NCI-H1436 treated with DMSO at 0.1 percent for 48 hours (cell line): ENCODE data around the gene SULT4A1.

Source experiments
- DNase-seq: peaks from one replicate; lab custom pipeline; 2025; lab: John Stamatoyannopoulos, UW

SULT4A1 gene

DNA sequence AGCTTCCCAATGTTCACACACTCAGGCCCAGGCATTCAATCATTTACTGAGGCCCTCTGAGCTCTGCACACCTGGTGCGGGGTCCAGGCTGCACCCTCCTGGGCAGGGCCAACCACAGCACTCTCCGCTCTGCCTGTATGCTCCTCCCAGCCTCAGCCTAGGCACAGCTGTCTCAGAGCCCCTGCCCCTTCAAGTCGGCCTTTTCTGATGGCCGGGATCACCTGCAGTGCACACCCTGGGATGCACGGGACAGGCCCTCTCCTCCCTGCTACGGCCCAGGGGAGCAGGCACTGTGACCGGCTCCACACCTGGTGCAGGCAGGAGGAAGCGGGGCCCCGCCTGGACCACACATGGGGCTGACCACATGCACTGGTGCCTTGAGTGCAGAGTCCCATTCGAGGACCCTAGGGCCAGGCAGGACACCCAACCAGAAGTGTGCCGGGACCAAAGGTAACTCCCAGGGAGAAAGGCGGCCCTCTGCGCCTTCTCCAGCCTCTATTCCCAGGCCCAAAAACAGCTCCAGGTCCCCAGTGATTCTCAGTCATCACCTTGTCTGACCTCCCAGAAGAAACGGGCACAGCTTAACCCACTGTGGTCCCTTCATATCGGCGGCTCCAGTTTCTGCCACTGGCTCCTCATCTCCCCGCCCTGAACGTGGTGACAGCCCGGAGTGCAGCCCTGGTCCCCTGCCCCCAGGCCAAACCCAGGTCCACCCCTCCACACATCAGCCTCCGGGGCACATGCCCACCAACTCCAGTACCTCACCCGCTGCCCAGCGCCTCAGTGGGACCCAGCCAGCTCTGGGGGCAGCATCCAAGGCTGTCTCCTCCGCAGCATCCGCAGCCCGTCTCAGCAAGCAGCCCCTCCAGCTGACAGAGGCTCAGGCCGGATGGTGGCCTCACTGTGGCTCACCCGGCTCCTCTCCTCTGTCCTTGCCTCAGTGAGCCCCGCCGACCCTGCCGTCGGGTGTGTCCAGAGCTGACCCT, 17.5 kb downstream of the SULT4A1 start:
- DNase-seq: no peak

- no peak for DNase-seq
Observed at GRCh38 chr22:43843783-43844530, 18.4 kb downstream of the SULT4A1 start.

- no peak for DNase-seq
Observed at GRCh38 chr22:43841742-43842141, 20.6 kb downstream of the SULT4A1 start.

DNA sequence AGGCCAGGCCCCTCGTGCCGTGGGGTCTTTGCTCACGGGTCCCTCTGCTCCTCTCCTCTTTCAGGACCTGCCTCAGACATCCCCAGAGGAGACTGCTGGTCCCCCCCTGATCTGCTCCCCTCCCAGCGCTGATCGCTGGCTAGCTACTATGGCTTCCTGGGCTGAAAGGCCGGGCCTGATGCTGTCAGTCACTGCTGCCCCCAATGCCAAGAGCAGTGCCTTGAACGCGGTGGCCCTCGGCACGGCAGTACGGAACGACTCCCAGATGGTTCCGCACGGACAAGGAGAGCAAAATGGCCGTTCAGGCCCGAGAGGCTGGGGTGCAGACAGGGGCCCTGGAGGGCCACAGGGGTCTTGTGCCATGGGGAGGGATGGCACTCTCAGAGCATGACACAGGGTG, 21.5 kb downstream of the SULT4A1 start:
- DNase-seq: no peak

DNA sequence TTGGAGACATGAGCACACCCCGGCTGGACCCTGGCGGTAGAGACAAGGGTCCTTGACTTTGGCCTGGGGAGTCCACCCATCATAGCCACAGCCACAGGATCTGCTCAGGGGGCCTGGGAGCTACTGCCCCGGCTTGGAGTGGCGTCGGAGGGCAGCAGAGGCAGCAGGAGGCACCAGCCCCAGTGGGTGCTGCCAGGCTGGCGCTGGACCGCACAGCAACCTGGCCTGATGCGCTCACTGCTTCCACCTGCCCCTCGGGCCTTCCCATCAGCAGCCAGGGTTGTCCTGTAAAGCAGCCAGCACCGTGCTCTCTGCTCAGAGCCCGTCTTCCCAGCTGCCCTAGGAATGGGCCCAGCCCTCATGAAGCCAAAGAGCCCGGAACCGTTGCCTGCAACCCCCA, 21.9 kb downstream of the SULT4A1 start:
- no peak for DNase-seq

DNA sequence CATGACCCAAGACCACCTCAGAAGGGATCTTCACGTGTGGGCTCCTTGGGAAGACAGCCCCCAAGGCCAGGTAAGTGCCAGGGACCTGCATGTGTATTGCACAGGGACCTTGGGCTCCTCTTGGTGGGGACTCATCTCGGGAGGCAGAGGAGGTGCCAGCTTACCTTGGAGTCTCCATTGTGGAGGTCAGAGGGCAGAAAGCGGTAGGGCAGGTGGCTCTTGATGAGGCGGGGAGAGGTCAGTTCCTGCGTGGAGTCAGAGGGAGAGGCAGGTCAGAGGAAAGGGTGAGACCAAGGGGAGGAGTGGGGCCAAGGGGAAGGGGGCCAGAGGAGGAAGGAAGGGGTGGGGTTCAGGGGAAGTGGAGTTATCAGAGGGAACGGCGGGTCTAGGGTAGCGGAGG, 22.5 kb downstream of the SULT4A1 start:
- DNase-seq: no peak

- DNase-seq: no peak
Observed at GRCh38 chr22:43838571-43839307, 23.6 kb downstream of the SULT4A1 start.

- DNase-seq: no peak
Observed at GRCh38 chr22:43838161-43838560, 24.2 kb downstream of the SULT4A1 start.

DNA sequence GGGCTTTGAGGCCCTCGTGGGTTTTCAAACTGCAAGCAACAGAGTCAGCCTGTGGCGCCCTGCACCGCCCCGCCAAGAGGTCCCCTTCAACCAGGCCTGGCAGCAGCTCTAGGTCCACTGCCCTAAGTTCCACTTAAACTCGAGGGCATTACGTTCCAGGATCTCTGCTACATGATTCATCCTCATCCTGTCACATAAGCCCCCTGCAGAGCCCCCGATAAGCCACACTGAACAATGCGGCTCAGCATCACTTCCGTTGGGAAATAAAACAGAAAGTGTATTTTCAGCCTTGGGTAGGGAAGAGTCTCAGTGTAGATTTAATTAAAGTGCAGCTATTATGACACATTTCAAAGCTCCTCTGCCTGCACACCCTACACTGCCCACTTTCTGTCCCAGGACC, 24.6 kb downstream of the SULT4A1 start:
- no peak for DNase-seq

DNA sequence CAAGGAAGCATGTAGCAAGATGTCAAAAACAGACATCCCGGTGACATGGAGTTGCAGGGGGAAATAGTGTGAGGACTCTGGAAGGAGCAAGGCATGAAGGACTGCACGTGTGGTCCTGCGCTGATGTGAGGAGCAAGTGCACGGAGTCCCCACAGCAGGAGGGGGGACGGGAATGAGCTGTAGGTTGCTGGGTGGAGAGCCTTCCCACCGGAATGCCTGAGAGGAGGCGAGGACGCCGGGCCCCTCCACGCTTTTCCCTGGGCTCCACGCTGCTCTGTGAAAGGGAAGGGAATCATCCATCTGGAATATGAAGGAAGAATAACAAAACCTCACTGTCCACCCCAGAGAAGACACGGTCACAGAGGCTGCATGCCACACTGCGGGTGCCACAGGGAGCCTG, 26.6 kb downstream of the SULT4A1 start:
- DNase-seq: no peak

DNA sequence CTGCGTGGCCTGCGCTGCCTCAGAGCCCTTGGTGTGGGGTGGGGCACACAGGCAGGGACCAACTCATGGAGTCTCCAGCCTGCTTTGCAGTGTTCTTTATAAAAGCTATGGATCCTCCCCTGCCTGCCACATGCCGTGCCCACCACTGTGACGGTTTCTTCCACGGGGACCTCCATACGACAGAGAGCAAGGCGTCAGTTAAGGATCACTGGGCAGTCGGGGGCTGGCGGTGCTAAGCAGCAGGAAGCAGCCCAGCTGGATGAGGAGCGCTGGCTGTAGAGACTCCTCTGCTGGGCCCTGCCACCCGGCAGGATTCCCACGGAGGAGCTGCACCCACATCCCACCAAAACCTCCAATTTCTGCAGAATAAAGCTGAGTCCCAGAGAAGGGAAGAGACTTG, 27.1 kb downstream of the SULT4A1 start:
- no peak for DNase-seq

GRCh38 chr22:43833286-43834240, 28.8 kb downstream of the SULT4A1 start:
- DNase-seq: no peak

- no peak for DNase-seq
Observed at GRCh38 chr22:43832393-43833265, 29.7 kb downstream of the SULT4A1 start.

- DNase-seq: no peak
Observed at GRCh38 chr22:43831561-43832392, 30.5 kb downstream of the SULT4A1 start.

GRCh38 chr22:43830931-43831560, 31.3 kb downstream of the SULT4A1 start:
- DNase-seq: no peak

DNA sequence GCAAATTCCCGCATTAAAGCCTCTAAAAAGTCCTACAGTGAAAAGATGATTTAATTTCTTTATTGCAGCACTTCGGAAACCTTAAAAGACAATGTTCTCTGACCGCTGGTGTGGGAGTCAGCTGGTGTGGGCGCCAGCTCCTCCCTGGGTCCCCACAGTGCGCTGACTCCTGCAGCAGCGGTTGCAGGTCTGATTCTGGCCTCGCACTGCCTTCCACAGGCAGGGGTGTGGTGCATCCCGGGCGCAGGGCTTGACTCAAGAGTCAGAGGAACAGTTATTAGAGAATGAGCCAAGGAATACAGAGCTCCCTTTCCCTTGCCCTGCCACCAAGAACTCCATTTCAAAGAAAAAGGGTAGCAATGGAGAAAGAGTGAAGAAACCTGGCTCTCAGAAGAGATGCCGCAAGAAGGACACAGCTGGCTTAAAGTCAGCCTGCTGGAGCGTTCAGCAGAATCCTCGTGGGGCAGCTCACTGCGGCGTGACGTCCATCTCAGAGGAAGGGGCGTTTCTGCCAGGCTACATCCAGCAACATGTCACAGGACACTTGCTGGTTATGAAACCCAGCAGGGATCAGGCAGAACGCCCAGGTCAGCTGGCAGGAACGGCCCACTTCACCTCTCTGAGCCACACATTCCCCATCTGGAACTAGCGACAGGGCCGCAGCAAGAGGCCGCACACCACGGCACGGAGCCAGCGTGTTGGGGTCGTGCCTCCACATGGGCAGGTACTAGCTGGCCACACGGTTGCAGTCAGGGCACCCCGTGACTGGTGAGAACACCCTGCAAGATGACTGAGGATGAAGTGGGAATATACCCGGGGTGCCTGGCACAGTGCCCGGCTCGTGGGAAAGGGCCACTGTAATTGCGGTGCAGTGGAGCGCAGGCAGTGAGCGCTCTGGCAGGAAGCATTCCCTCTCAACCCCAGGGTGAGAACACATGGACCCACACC, 32.1 kb downstream of the SULT4A1 start:
- DNase-seq: no peak

GRCh38 chr22:43828998-43829782, 33.1 kb downstream of the SULT4A1 start:
- no peak for DNase-seq
